Muscle layer of duodenum (tissue), 2 donors: Measurements from ENCODE around the gene C22orf31.
"Not testable (repeated sequence)": the region's sequence is repeated elsewhere in the genome, so short reads cannot be mapped to it uniquely, and the experiment has no call there.

ENCODE experiments used
- H3K27ac ChIP-seq: one replicate; pipeline ENCODE4 v1.7.0; 2013; ENCODE audit warnings: mild to moderate bottlenecking, low read length
- H3K27me3 ChIP-seq: one replicate; pipeline ENCODE4 v1.7.0; 2013; ENCODE audit warnings: low read depth, mild to moderate bottlenecking, control low read depth, low read length
- H3K36me3 ChIP-seq, 2 donors: one replicate each; pipeline ENCODE4 v1.7.0; 2013; ENCODE audit warnings: low read length in 2 of 2, control low read depth in 1 of 2, mild to moderate bottlenecking in 1 of 2; ENCODE audit not compliant: insufficient read depth in 2 of 2, control insufficient read depth in 1 of 2
- H3K4me1 ChIP-seq, 2 donors: one replicate each; pipeline ENCODE4 v1.7.0; 2013; ENCODE audit warnings: low read length in 2 of 2, mild to moderate bottlenecking in 2 of 2, control low read depth in 1 of 2, moderate library complexity in 1 of 2; ENCODE audit not compliant: insufficient read depth in 2 of 2, control insufficient read depth in 1 of 2
- H3K4me3 ChIP-seq, 2 donors: one replicate each; pipeline ENCODE4 v1.7.0; 2013; ENCODE audit warnings: low read length in 2 of 2, low read depth in 1 of 2, mild to moderate bottlenecking in 1 of 2
- H3K9me3 ChIP-seq, 2 donors: one replicate each; pipeline ENCODE4 v1.7.0; 2013; ENCODE audit warnings: low read length in 2 of 2, control low read depth in 1 of 2, mild to moderate bottlenecking in 1 of 2; ENCODE audit not compliant: control insufficient read depth in 1 of 2
- donor health status: healthy.

The C22orf31 gene

GRCh38 chr22:29049655-29050263 is 11.9 kb downstream of the C22orf31 start:
- H3K9me3 ChIP-seq: no peaks in the 10 kb centered on the region
- H3K36me3 ChIP-seq: peaks cover 13 to 46% of the 10 kb centered on the region in 2 donors
- H3K4me3 ChIP-seq: no peak overlapping the region
- no peak overlapping the region for H3K27ac ChIP-seq
- no peaks in the 10 kb centered on the region for H3K27me3 ChIP-seq
- no peaks in the 10 kb centered on the region for H3K4me1 ChIP-seq

GRCh38 chr22:29048822-29049654 is 12.6 kb downstream of the C22orf31 start:
- Histone ChIP-seq H3K4me1 (no peaks in the 10 kb centered on the region), H3K27ac (no peak overlapping the region), H3K27me3 (no peaks in the 10 kb centered on the region), H3K36me3 (peaks cover 13 to 53% of the 10 kb centered on the region in 2 donors), H3K4me3 (no peak overlapping the region), H3K9me3 (no peaks in the 10 kb centered on the region)

- Histone ChIP-seq H3K4me1 (peaks cover 0 to 4% of the 10 kb centered on the region in 2 donors), H3K36me3 (peaks cover 13 to 56% of the 10 kb centered on the region in 2 donors), H3K9me3 (no peaks in the 10 kb centered on the region), H3K27ac (no peak overlapping the region), H3K27me3 (no peaks in the 10 kb centered on the region), H3K4me3 (no peak overlapping the region)
Measured at GRCh38 chr22:29044657-29045176, 16.9 kb downstream of the C22orf31 start.

GRCh38 chr22:29043906-29044575 is 17.6 kb downstream of the C22orf31 start:
- H3K4me3 ChIP-seq: no peak overlapping the region
- peaks cover 13 to 49% of the 10 kb centered on the region in 2 donors for H3K36me3 ChIP-seq
- H3K27ac ChIP-seq: no peak overlapping the region

GRCh38 chr22:29041408-29041807 is 20.2 kb downstream of the C22orf31 start:
- Histone ChIP-seq H3K27ac (no peak overlapping the region), H3K4me3 (no peak overlapping the region), H3K4me1 (peaks cover 4% of the 10 kb centered on the region in 2 donors), H3K9me3 (no peaks in the 10 kb centered on the region), H3K36me3 (peaks cover 0 to 26% of the 10 kb centered on the region in 2 donors), H3K27me3 (no peaks in the 10 kb centered on the region)

More at GRCh38 chr22:29043906-29044575, 17.6 kb downstream of the C22orf31 start:
- no peaks in the 10 kb centered on the region for H3K27me3 ChIP-seq
- H3K4me1 ChIP-seq: peaks cover 0 to 4% of the 10 kb centered on the region in 2 donors
- H3K9me3 ChIP-seq: no peaks in the 10 kb centered on the region

GRCh38 chr22:29040385-29041275 is 21.0 kb downstream of the C22orf31 start:
- Histone ChIP-seq H3K9me3 (no peaks in the 10 kb centered on the region), H3K36me3 (peaks cover 0 to 19% of the 10 kb centered on the region in 2 donors), H3K27me3 (no peaks in the 10 kb centered on the region), H3K27ac (no peak overlapping the region), H3K4me1 (peaks cover 4% of the 10 kb centered on the region in 2 donors), H3K4me3 (no peak overlapping the region)

GRCh38 chr22:29039684-29040083 is 21.9 kb downstream of the C22orf31 start:
- not testable (repeated sequence) for H3K9me3 ChIP-seq

GRCh38 chr22:29039148-29039547 is 22.5 kb downstream of the C22orf31 start:
- Histone ChIP-seq H3K4me1 (peaks cover 4% of the 10 kb centered on the region in 2 donors), H3K36me3 (peaks cover 0 to 9% of the 10 kb centered on the region in 2 donors), H3K4me3 (no peak overlapping the region), H3K27me3 (no peaks in the 10 kb centered on the region), H3K27ac (no peak overlapping the region), H3K9me3 (no peaks in the 10 kb centered on the region)

More at GRCh38 chr22:29039684-29040083, 21.9 kb downstream of the C22orf31 start:
- not testable (repeated sequence) for H3K27me3 ChIP-seq, H3K4me1 ChIP-seq, H3K27ac ChIP-seq, H3K4me3 ChIP-seq
- peaks cover 0 to 14% of the 10 kb centered on the region in 2 donors for H3K36me3 ChIP-seq

GRCh38 chr22:29037340-29037932 is 24.2 kb downstream of the C22orf31 start:
- Histone ChIP-seq H3K27ac (no peak overlapping the region), H3K27me3 (no peaks in the 10 kb centered on the region), H3K36me3 (no peaks in the 10 kb centered on the region), H3K9me3 (no peaks in the 10 kb centered on the region), H3K4me1 (peaks cover 4% of the 10 kb centered on the region in 2 donors), H3K4me3 (no peak overlapping the region)

GRCh38 chr22:29032584-29032983 is 29.0 kb downstream of the C22orf31 start:
- Histone ChIP-seq H3K27me3 (no peaks in the 10 kb centered on the region), H3K36me3 (no peaks in the 10 kb centered on the region), H3K4me3 (no peak overlapping the region), H3K4me1 (peaks cover 11 to 16% of the 10 kb centered on the region in 2 donors), H3K27ac (no peak overlapping the region), H3K9me3 (no peaks in the 10 kb centered on the region)
